Measurements from ENCODE around the gene ACOT7.

DNA sequence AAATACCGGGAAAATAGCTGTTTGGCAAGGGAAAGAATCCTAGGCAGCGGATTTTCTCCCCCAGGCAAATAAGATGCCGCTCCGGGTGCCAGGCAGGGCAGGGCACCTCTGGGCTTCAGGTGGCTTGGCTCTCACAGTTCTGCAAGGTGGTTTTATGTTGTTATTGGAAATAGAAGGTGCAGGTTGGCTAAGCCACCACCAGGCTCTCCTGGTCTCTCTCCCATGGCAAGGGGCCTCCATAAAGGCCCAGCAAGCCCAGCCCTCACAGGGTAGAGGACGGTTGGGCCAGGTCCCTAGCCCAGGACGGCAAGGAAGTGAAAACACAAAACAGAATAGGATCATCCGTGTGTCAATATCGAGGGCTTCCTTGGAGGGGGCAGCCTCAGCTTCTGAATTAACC is 95.0 kb downstream of the ACOT7 start:
- TF ChIP-seq TCF7L2 (IDR thresholded peaks at IDR 0.05; ENCODE audit: low read depth, low read length), result no peak
- no peak for TF ChIP-seq CTCF (CRISPR knock-in tag; IDR thresholded peaks at IDR 0.05)
- TF ChIP-seq, protein P1, sequence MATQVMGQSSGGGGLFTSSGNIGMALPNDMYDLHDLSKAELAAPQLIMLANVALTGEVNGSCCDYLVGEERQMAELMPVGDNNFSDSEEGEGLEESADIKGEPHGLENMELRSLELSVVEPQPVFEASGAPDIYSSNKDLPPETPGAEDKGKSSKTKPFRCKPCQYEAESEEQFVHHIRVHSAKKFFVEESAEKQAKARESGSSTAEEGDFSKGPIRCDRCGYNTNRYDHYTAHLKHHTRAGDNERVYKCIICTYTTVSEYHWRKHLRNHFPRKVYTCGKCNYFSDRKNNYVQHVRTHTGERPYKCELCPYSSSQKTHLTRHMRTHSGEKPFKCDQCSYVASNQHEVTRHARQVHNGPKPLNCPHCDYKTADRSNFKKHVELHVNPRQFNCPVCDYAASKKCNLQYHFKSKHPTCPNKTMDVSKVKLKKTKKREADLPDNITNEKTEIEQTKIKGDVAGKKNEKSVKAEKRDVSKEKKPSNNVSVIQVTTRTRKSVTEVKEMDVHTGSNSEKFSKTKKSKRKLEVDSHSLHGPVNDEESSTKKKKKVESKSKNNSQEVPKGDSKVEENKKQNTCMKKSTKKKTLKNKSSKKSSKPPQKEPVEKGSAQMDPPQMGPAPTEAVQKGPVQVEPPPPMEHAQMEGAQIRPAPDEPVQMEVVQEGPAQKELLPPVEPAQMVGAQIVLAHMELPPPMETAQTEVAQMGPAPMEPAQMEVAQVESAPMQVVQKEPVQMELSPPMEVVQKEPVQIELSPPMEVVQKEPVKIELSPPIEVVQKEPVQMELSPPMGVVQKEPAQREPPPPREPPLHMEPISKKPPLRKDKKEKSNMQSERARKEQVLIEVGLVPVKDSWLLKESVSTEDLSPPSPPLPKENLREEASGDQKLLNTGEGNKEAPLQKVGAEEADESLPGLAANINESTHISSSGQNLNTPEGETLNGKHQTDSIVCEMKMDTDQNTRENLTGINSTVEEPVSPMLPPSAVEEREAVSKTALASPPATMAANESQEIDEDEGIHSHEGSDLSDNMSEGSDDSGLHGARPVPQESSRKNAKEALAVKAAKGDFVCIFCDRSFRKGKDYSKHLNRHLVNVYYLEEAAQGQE (IDR thresholded peaks at IDR 0.05; ENCODE audit: borderline replicate concordance in 1 of 2, low read depth in 1 of 2, low read length in 2 of 2), result no peak
- no peak for TF ChIP-seq ZNF326 (CRISPR knock-in tag; IDR thresholded peaks at IDR 0.05; ENCODE audit: borderline replicate concordance)
- TF ChIP-seq RNF2 (conservative IDR thresholded peaks at IDR 0.05; ENCODE audit: low read depth), result no peak
- no peak for TF ChIP-seq POLR2G (IDR thresholded peaks at IDR 0.05; ENCODE audit: low read depth, low read length)
- TF ChIP-seq RFX5 (IDR thresholded peaks at IDR 0.05; ENCODE audit: low read depth, low read length), result no peak

All from HepG2 (cell line).